HG03571 (cell line): ENCODE measurements around the gene HARBI1.
A peak's percentile ranks its signal among the peaks of the same experiment; 100 is the strongest.

Experiments
- ATAC-seq: cut with Tn5 transposase; IDR thresholded peaks from one replicate; pipeline ENCODE4 v1.9.1; 2021; ENCODE audit not compliant: unreplicated experiment

The HARBI1 gene

GRCh38 chr11:46617134-46617971 lies at the start of gene HARBI1, which contains the start of gene ATG13:
HARBI1 (minus strand) TSS chr11:46617227; CDS start chr11:46616237, 990 bp downstream.
ATG13 (plus strand) TSS chr11:46617553; CDS start chr11:46644292, 26,739 bp downstream.
- peak; percentile 89 for ATAC-seq

GRCh38 chr11:46666516-46666915 lies 49.5 kb upstream of the HARBI1 start:
- ATAC-seq = no peak

GRCh38 chr11:46665356-46665755 lies 48.3 kb upstream of the HARBI1 start:
- ATAC-seq = no peak

- ATAC-seq = no peak
Observed at GRCh38 chr11:46664612-46665011, 47.6 kb upstream of the HARBI1 start.

- no peak for ATAC-seq
Observed at GRCh38 chr11:46663277-46663940, 46.4 kb upstream of the HARBI1 start.

GRCh38 chr11:46662366-46662765 lies 45.3 kb upstream of the HARBI1 start:
- no peak for ATAC-seq

- no peak for ATAC-seq
Observed at GRCh38 chr11:46661836-46662235, 44.8 kb upstream of the HARBI1 start.

- no peak for ATAC-seq
Observed at GRCh38 chr11:46659908-46660307, 42.9 kb upstream of the HARBI1 start.

GRCh38 chr11:46658259-46658658 lies 41.2 kb upstream of the HARBI1 start:
- ATAC-seq = no peak

- ATAC-seq = no peak
Observed at GRCh38 chr11:46657186-46657585, 40.2 kb upstream of the HARBI1 start.

- no peak for ATAC-seq
Observed at GRCh38 chr11:46655631-46656030, 38.6 kb upstream of the HARBI1 start.

- ATAC-seq = no peak
Observed at GRCh38 chr11:46649180-46649738, 32.2 kb upstream of the HARBI1 start.

GRCh38 chr11:46643986-46644385 lies 27.0 kb upstream of the HARBI1 start:
- ATAC-seq = no peak

- ATAC-seq = no peak
Observed at GRCh38 chr11:46643531-46643930, 26.5 kb upstream of the HARBI1 start.

- no peak for ATAC-seq
Observed at GRCh38 chr11:46642627-46643335, 25.8 kb upstream of the HARBI1 start.

GRCh38 chr11:46641639-46642038 lies 24.6 kb upstream of the HARBI1 start:
- no peak for ATAC-seq

GRCh38 chr11:46640036-46640788 lies 23.2 kb upstream of the HARBI1 start:
- no peak for ATAC-seq

- ATAC-seq = no peak
Observed at GRCh38 chr11:46639197-46639839, 22.3 kb upstream of the HARBI1 start.

- no peak for ATAC-seq
Observed at GRCh38 chr11:46637546-46637945, 20.5 kb upstream of the HARBI1 start.

GRCh38 chr11:46635557-46636139 lies 18.6 kb upstream of the HARBI1 start:
- ATAC-seq = no peak
